Measurements from ENCODE around the gene PTDSS2.

- TF ChIP-seq CTCF (conservative IDR thresholded peaks at IDR 0.05; ENCODE audit: low read depth, low read length) (no peak), FOS (IDR thresholded peaks at IDR 0.05; ENCODE audit: low read depth, low read length) (no peak), POLR2A (IDR thresholded peaks at IDR 0.05; ENCODE audit: low read depth, low read length) (no peak), CEBPB (IDR thresholded peaks at IDR 0.05; ENCODE audit: low read depth, low read length) (no peak), MXI1 (IDR thresholded peaks at IDR 0.05; ENCODE audit: borderline replicate concordance, low read depth, low read length) (no peak), SMC3 (IDR thresholded peaks at IDR 0.05; ENCODE audit: low read depth, low read length) (no peak), RAD21 (IDR thresholded peaks at IDR 0.05; ENCODE audit: low read length) (no peak), ELK1 (IDR thresholded peaks at IDR 0.05; ENCODE audit: borderline replicate concordance, low read depth, low read length) (no peak)
Measured at GRCh38 chr11:486189-486588, 36.1 kb downstream of the PTDSS2 start.
